HG03135 (cell line): ENCODE results near the gene GHDC.
A peak's percentile ranks its signal among the peaks of the same experiment; 100 is the strongest.
"Not testable (repeated sequence)": the region's sequence is repeated elsewhere in the genome, so short reads cannot be mapped to it uniquely, and the experiment has no call there.

Experiments used
- ATAC-seq: cut with Tn5 transposase; IDR thresholded peaks from one replicate; pipeline ENCODE4 v1.9.1; 2021; ENCODE audit warnings: mild to moderate bottlenecking, moderate library complexity; ENCODE audit not compliant: unreplicated experiment

GHDC gene

GRCh38 chr17:42159796-42160530, 34.3 kb downstream of the GHDC start:
- no peak for ATAC-seq

- no peak for ATAC-seq
Measured at GRCh38 chr17:42155614-42156045, 38.7 kb downstream of the GHDC start.

DNA sequence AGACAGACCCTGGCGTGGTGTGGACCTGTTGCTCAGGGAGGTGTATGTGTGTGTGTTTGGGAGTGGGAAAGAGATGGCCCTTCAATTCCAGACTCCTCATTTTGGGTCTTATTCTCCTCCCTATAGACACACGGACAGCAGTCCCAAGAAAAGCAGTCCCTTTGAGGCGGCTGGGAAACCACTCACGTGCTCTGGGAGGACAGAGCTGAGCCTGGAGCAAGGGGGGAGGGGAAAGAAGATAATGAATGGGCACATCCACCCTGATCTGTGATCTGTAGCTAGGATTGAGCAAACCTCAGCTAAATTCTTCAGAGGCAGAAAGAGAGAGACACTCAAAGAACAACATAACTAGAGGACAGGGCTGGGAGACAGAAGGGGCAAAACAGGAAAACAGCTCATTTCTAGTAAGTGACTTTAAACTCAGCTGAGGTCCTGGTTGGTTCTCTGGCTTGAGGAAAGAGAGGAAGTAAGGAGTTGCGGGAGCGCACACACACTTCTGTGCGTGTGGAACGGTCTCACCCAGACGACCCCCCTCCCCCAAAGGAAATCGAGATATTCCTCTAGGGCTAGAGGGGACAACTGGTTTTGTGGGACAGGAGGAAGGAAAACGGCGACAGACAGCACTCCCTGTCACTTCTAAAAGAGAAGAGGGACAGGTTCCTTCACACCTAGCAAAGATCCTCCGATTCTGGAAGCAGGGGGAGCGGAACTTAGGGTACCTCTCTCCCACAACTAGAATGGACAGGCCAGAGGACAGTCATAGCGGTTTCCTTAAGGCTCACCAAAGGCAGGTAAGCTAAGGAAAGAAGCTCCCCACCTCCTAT, 40.2 kb downstream of the GHDC start:
- peak; percentile 2 for ATAC-seq

- ATAC-seq, result no peak
Measured at GRCh38 chr17:42146911-42147607, 47.2 kb downstream of the GHDC start.

GRCh38 chr17:42143138-42143537, 51.2 kb downstream of the GHDC start:
- not testable (repeated sequence) for ATAC-seq

DNA sequence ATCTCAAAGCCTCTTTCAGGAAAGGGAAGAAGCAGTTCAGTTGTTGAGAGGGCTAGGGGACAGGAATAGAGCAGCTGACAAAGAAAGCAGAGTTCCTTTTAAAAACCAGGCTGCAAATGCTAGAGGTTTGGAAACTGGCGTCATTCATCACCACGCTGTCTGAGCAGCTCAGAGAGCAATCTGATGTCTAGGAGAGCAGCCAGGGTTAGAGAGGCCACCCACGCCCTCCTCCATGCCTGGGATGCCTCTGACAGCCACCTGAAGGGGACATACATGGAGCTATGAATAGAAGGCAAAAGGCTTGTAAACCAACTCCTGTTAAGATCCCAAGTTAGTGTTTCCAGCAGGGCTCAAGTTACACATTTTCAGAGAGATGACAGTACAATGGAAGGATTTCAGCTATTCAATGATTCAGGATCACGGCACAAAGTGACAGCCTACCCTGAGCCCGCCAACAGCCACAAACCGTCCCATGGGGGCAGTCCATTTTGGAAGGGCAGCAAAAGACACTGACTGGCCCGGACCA, 51.9 kb downstream of the GHDC start:
- no peak for ATAC-seq

GRCh38 chr17:42141382-42141781, 52.9 kb downstream of the GHDC start:
- ATAC-seq, result no peak

GRCh38 chr17:42140690-42141089, 53.6 kb downstream of the GHDC start:
- not testable (repeated sequence) for ATAC-seq
